Activated CD4-positive, alpha-beta T cell treated with anti-CD3 and anti-CD28 coated beads, Interleukin-2, Interleukin-4, amounts not matched to agents 100 ng/mL and 50 ng/mL, durations not matched to agents 16 hours and 8 hours (primary cell): ENCODE data around the gene RHBDL1.

ENCODE experiments used
- DNase-seq: peaks from one replicate; pipeline ENCODE4 v3.0.0-alpha.2; 2020; ENCODE audit warnings: low spot score

RHBDL1 gene

GRCh38 chr16:637081-638018, 38.1 kb upstream of the RHBDL1 start:
- peak; percentile 94 for DNase-seq

DNA sequence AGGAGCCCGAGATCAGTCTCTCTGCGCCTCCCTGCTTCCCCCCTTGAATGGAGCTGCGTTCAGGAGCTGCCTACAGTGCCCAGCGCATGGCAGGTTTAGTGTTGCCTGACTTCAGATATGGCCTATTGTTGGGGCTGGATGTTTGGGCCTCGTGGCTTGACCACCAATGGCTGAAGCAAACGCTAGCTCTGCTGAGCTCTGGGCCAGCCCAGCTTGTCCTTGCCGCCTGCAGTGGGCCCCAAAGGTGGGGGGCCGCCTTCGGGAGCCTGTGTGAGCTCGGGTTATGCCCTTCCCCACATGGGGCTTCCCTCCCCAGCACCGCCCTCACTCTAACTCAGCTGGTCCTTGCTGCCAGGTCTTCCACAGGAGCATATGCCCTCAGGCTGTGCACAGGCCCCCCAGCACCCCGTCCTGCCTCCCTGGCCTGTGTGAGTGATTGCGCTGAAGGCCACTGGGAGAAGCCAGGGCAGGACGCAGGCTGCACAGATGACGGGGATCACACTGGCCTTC, 37.4 kb upstream of the RHBDL1 start:
- DNase-seq, result no peak

DNA sequence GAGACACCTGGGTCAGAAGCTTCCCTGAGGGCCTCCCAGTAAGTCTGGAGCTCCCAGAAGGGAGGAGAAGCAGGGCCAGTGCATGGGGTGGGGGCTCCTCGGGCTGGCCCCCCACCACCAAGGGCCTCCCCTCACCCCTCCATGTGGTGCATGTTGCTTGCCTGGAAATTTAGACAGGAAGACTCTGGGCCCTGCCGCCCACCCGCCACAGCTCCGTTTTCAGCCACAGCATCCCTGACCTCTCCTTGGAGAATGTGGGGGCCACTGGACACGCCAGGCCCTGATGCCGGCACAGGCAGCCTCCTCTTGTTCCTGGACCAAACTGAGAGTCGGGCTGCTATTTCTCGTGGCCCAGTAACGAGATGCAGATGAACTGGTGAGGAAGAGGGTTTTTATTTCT, 36.6 kb upstream of the RHBDL1 start:
- no peak for DNase-seq

DNA sequence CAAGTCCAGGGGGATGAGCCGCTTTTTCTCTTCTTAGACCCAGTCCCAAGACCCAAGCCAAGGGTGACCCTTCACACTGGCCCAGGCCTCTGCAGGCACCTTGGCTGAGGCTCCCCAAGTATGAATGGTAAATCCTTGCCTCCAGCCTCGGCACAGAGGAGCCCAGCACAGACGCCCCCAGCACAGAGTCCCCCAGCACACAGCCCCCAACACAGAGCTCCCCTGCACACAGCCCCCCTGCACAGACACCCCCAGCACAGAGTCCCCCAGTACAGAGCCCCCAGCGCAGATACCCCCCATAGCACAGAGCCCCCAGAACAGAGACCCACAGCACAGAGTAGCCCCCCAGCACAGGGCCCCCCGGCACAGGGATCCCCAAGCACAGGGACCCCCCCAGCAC, 34.9 kb upstream of the RHBDL1 start:
- no peak for DNase-seq

DNA sequence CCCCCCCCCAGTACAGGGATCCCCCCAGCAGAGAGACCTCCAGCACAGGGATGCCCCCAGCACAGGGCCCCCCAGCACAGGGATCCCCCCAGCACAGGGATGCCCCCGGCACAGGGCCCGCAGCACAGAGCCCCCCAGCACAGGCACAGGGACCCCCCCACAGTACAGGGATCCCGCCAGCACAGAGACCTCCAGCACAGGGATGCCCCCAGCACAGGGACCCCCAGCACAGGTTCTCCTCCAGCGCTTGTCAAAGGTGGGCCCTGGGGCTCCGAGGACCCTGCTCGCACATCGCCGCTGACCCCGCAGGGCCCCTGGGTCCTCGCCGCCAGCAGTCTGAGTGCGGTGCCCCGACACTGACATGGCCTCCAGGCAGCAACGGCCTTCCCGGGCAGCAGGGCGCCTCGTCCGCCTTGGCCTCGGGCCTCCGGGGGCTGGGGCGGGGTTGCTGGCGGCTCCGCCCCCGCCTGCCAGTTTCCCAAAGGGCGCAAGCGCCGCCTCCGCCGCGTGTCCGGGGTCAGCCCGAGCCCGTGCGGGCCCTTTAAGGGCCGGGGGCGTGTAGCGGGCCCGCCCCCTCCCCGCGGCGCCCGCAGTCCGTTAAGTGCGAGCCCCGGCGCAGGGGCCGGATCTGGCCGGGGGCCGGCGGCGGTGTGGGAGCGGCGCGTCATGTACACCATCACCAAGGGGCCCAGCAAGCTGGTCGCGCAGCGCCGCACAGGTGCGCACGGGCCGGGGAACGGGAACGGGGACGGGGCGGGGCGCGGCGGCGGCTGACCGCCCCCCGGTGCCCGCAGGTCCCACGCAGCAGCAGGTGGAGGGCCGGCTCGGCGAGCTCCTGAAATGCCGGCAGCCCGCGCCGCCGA, 33.9 kb upstream of the RHBDL1 start, which contains the start of gene MCRIP2:
Gene MCRIP2, plus strand, starts transcription at position 503 of the 863 bp plus-strand sequence. Its CDS starts 164 bp downstream, at position 667.
- peak; percentile 84 for DNase-seq

DNA sequence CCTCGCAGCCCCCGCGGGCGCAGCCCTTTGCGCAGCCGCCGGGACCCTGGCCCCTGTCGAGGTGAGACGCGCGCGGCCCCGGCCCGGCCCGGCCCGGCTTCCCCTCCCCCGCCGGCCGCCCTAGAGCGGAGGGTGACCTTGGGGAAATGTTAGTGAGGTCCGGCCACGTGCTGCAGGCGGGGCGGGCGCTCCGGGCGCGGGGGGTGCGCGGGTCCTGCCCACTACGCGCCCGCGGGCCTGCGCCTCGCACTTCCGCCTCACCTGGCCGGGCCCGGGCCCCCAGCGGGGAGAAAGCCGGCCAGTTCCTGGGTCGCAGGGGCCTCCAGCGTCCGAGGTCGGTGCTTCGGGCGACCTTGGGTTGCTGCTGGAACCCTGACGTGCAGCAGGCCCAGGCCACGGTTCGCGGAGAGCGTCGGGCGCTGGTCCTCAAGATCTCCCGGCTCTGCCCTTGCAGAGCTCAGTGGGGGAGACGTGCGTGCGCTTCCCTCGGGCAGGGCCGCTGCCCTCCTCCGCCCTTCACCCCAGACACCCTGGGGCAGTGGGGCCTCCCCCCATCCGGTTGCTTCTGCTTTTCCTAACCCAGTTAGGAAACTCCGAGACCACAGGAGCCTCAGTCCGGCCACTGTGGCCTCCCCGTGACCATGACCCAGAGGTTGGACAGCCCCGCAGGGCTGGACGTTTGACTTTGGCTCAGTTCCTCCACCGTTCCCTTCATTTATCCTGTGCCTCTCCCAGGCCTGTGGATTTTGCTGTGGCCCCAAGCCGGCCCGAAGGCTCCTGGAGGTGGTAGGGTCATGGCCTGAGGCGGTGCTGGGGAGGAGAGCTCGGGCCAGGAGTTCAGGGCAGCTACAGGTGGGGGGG, 33.1 kb upstream of the RHBDL1 start:
- peak; percentile 20 for DNase-seq

DNA sequence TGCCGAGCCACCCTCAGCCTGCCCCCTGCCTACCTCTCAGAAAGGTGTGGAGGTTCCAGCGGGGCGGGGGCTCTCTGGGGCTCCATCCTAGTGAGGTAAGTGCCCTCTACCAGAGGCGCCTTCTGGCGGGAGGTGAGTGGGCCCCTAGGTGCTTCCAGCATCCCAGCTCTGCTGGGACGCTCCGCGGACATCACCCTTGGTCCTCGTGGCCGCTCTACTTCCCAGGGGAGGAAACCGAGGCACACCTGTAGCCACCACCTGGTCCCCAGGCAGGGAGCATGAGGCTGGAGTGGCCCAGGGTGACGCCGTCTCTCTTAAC, 32.5 kb upstream of the RHBDL1 start:
- DNase-seq, result no peak

DNA sequence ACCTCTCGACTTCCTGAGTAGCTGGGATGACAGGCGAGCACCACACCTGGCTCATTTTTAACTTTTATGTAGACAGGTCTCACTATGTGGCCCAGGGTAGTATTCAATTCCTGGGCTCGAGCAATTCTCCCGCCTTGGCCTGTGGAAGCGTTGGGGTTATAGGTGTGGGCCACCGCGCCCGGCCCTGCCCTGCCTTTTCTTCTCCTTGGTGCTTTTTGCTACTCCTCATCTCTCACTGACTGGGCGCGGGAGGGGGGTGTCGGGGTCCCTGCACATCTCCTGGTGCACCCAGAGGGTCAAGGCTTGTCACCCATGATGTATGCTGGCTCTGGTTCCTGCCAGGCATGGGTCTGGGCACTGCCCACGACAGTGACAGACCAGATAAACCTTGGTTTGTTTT, 30.9 kb upstream of the RHBDL1 start:
- DNase-seq, result no peak

DNA sequence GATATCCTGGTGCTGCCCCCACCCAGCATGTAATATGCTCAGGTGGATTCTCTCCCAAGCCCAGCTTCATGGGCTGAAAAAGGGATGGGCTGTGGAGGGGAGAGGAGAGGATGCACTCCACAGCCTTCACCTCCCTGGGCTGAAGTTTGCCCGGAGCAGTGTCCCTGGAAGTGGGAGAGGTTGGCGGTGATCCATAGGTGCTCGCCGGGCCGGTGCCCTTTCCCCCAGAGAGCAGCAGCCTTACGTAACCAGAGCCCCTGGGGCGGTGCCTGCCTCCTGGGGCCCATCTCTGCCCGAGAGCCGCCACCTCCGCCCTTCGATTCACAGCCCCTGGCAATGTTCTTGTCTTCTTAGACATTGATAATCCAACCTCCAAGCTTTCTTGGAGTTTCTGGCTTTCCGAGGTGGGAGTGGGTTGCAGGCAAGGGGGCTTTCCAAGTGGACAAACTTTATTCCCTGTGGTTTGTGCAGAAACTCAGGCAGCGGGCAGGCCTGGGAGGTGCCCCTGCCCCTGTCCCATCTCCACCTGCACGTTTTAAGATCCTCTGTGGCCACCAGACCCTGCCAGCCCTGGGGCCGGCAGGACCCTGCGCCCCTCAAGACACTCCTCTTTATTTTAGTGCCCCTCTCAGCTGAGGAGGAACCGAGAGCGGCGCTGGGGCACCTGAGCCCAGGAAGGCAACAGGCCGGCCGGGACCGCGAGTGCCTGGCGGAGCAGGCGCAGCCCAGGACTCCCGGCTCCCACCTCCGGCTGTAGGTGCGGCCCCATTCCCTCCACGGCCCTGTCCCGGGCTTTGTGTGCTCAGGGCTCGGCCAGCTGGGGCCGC, 29.4 kb upstream of the RHBDL1 start:
- no peak for DNase-seq

GRCh38 chr16:646679-647172, 28.7 kb upstream of the RHBDL1 start:
- no peak for DNase-seq

GRCh38 chr16:647173-647902, 28.1 kb upstream of the RHBDL1 start:
- DNase-seq, result no peak

GRCh38 chr16:648071-648780, 27.2 kb upstream of the RHBDL1 start:
- peak; percentile 62 for DNase-seq

DNA sequence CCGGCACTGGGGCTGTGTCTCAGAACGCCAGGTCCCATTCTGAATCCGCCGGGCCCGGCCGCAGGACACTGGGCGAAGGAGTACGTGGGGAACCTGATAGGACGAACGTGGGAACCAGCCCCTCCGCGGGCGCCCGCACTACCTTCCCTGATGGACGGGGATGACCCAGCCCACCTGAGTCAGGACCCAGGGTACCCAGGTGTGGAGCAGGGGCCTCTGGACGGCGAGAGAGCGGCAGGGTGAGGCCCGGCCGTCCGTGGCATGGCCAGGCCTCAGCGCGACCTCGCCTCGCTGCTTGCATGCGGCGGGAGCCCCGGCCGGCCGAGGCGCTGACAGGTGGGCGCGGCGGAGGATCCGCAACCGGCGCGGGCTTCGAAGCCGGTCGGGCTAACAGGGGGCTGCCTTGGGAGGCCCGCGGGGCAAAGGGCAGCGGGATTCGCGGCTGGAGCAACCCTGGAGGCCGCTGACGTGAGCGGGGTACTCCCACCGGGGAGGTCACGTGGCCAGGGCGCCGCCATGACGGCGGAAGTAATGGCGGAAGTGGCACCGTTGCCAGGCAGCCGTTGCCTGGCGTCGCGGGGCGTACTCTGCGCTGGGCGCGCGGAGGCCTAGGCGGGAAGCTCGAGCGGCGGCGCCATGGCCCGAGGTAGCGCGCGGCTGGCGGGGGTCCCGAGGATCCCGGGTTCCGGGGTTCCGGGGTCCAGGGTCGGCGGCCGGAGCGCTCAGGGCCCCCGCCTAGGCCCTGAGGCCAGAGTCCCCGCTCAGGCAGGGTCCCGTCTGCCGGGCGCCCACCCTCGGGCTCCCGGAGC, 26.5 kb upstream of the RHBDL1 start, which contains the start of gene WDR90:
Gene WDR90, plus strand, starts transcription at position 585 of the 809 bp plus-strand sequence. Its CDS starts 52 bp downstream, at position 637.
- DNase-seq, result peak; percentile 95

- no peak for DNase-seq
These were observed 25.8 kb upstream of the RHBDL1 start for GRCh38 chr16:649631-650030.

GRCh38 chr16:651844-652243, 23.6 kb upstream of the RHBDL1 start:
- no peak for DNase-seq

DNA sequence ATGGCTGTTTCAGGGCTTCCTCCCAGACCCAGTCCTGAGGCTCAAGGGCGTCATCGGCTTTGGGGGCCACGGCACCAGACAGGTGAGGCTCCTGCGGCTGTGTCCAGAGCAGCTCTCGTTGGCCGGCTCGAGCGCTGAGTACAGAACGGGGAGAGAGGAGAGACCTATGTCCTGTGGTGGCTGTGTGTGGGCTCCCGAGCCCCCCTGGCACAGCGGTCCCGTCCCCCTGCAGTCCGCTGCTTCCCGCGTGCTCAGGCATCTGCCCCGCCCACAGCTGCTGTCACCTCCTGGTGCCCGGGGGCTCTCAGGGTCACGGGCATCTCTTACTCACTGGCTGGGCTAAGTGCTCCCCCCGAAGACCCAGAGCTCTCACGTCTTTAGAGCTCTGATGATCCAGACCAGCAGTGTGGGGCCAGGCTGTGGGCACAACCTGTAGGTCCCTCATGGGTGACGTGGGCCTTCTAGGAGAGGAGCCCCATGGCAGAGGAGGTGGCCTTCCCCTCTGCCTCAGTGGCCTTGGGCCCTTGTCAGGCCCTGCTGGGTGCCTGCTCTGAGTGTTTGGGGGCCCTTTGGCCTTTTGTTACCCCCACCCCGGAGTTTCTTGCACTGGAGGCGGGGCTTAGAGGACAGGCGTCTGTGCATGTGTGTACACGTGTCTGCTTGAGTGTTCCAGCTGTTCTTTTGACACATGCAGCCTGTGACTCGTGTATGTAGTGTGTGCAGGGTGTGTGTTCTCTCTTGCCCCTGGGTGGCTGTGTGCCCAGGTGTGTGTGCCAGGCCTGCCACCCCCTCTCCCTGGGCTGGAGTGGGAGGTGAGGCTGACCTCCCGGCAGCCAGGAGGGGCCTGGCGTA, 22.8 kb upstream of the RHBDL1 start:
- no peak for DNase-seq

GRCh38 chr16:654034-654433, 21.4 kb upstream of the RHBDL1 start:
- DNase-seq, result no peak
